Body of pancreas (tissue), 4 donors: ENCODE measurements around the gene CAMK2D.

Experiments used
- CTCF ChIP-seq, 7 experiments: fragments of 450-650 bp in 4 of 7; fragments of 200-600 bp in 3 of 7; sonication (generic) in 3 of 7; IDR thresholded peaks; one replicate each; pipeline ENCODE4 v1.5.1; 2016 to 2019; ENCODE audit warnings: antibody characterized with exemption in 7 of 7
- POLR2A ChIP-seq, 3 donors: fragments of 450-650 bp; IDR thresholded peaks; one replicate each; pipeline ENCODE4 v1.6.1; 2016; ENCODE audit warnings: antibody characterized with exemption in 3 of 3, mild to moderate bottlenecking in 2 of 3

DNA sequence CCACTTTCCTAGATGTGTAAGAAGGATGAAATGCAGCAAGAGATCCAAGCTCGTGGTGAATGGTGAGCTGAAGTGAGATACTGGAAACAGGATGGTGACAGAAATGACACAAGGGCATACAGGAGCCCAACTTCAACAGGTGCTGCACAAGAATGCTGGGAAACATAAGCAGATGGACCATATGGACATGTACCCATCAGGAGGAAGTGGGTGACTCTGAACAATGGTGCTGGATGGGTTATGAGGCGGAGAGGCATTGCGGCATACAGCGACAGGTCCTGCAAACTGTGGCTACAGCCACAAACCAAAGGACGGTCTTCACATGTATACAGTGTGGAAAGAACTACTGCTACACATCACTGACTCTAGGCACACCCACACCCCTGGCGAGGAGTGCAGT, 265.7 kb downstream of the CAMK2D start:
- TF ChIP-seq CTCF (IDR thresholded peaks at IDR 0.05) (no peak), POLR2A (IDR thresholded peaks at IDR 0.05) (no peak)
